SU-DHL-6 (cell line): Measurements from ENCODE around the gene GALR2.

Experiments used
- H2AFZ ChIP-seq: fragments of 200-600 bp; sonication (generic); 2 replicates; pipeline ENCODE4 v1.6.1; 2014; ENCODE audit warnings: low read depth, mild to moderate bottlenecking, moderate library complexity, mixed read lengths, antibody characterized with exemption, low read length; ENCODE audit not compliant: severe bottlenecking
- H3F3A ChIP-seq: fragments of 200-600 bp; shearing (Covaris generic); 2 replicates; pipeline ENCODE4 v1.6.0; 2016; ENCODE audit warnings: antibody characterized with exemption, mild to moderate bottlenecking; ENCODE audit not compliant: insufficient read depth
- H3K27ac ChIP-seq: fragments of 200-600 bp; sonication (generic); 2 replicates; pipeline ENCODE4 v1.5.1; 2016; ENCODE audit warnings: low read depth, mild to moderate bottlenecking, low read length, moderate library complexity, mixed read lengths
- H3K27me3 ChIP-seq: fragments of 200-600 bp; sonication (generic), shearing (Covaris generic); 2 replicates; pipeline ENCODE4 v1.6.0; 2014; ENCODE audit warnings: mild to moderate bottlenecking, low read length
- H3K36me3 ChIP-seq: fragments of 200-600 bp; sonication (generic); 2 replicates; pipeline ENCODE4 v1.6.1; 2014; ENCODE audit warnings: mild to moderate bottlenecking, low read length, mixed read lengths
- H3K4me2 ChIP-seq: fragments of 300-600, 200-600 bp; shearing (Covaris generic), sonication (generic); 2 replicates; pipeline ENCODE4 v1.6.0; 2014; ENCODE audit warnings: low read length, low read depth, mild to moderate bottlenecking; ENCODE audit not compliant: poor library complexity, severe bottlenecking
- H3K4me3 ChIP-seq: fragments of 200-600 bp; sonication (generic); 2 replicates; pipeline ENCODE4 v1.5.1; 2014; ENCODE audit warnings: antibody characterized with exemption, low read length, mild to moderate bottlenecking, mixed read lengths; ENCODE audit not compliant: insufficient read depth, poor library complexity, severe bottlenecking
- H3K79me2 ChIP-seq: fragments of 200-600 bp; sonication (generic); 2 replicates; pipeline ENCODE4 v1.6.1; 2014; ENCODE audit warnings: mild to moderate bottlenecking, low read length, moderate library complexity; ENCODE audit not compliant: insufficient read depth
- H3K9ac ChIP-seq: fragments of 200-600 bp; sonication (generic); 2 replicates; pipeline ENCODE4 v1.7.0; 2014; ENCODE audit warnings: mild to moderate bottlenecking, low read length
- H3K9me2 ChIP-seq: fragments of 200-600 bp; sonication (generic); replicated peaks from 2 replicates; pipeline ENCODE4 v1.6.1; 2014; ENCODE audit warnings: low read length; ENCODE audit not compliant: insufficient read depth
- H3K9me3 ChIP-seq: fragments of 200-600 bp; sonication (generic); 2 replicates; pipeline ENCODE4 v1.6.1; 2014; ENCODE audit warnings: low read length, mixed read lengths; ENCODE audit not compliant: insufficient read depth
- H4K20me1 ChIP-seq: fragments of 200-600 bp; sonication (generic); 2 replicates; pipeline ENCODE4 v1.6.1; 2014; ENCODE audit warnings: low read depth, mild to moderate bottlenecking, antibody characterized with exemption, low read length, moderate library complexity, mixed read lengths
- CTCF ChIP-seq: fragments of 200-600 bp; sonication (generic); IDR thresholded peaks from one replicate; pipeline ENCODE4 v1.5.1; 2017; ENCODE audit warnings: antibody characterized with exemption, mild to moderate bottlenecking, low read length, moderate library complexity; ENCODE audit not compliant: insufficient read depth, poor library complexity, severe bottlenecking
- EZH2phosphoT487 ChIP-seq: fragments of 200-600 bp; sonication (generic), shearing (Covaris generic); conservative IDR thresholded peaks from 2 replicates; pipeline ENCODE4 v1.6.1; 2018; ENCODE audit warnings: mild to moderate bottlenecking, antibody characterized with exemption, low read length, moderate library complexity, mixed read lengths

GALR2 gene

DNA sequence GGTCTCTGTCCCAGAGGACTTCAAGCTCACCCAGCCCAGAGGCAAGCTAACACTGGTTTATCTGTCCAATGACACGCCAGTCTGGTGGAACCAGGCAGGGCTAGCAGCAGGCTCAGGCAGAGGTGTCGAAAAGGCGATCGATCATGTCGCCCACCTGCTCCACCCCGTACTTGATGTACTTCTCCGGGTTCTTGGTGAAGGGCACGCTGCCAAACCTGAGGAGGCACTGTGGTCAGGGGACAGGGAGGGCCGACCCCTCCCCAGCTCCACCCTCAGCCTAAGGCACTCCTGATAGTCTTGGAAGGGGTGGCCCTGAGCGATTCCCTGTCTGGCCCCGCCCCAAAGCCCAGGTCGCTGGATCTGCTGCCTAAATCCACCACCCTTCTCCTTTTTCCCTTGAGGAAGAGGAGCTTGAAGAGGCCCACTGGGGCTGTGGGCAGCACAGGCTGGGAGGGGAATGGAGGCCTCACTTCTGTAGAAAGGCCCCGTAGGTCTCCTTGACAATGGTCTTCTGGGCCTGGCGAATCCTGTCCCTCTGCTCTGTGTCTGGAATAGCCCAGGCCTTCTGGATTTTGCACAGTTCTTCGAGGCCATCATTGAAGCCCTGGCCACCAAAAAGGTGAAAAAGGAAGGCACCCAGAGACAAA is 9.1 kb downstream of the GALR2 start:
- Histone ChIP-seq H4K20me1 (no peaks in the 10 kb centered on the region), H3K4me3 (no peak overlapping the region), H3K79me2 (no peaks in the 10 kb centered on the region), H3K9me2 (no peaks in the 10 kb centered on the region), H3K27me3 (no peaks in the 10 kb centered on the region), H2AFZ (no peak overlapping the region), H3K27ac (no peak overlapping the region), H3K9ac (no peak overlapping the region), H3K9me3 (no peaks in the 10 kb centered on the region), H3K4me2 (no peak overlapping the region), H3K36me3 (no peaks in the 10 kb centered on the region), H3F3A (no peaks in the 10 kb centered on the region)
- TF ChIP-seq EZH2phosphoT487: no peak
- TF ChIP-seq CTCF: no peak

DNA sequence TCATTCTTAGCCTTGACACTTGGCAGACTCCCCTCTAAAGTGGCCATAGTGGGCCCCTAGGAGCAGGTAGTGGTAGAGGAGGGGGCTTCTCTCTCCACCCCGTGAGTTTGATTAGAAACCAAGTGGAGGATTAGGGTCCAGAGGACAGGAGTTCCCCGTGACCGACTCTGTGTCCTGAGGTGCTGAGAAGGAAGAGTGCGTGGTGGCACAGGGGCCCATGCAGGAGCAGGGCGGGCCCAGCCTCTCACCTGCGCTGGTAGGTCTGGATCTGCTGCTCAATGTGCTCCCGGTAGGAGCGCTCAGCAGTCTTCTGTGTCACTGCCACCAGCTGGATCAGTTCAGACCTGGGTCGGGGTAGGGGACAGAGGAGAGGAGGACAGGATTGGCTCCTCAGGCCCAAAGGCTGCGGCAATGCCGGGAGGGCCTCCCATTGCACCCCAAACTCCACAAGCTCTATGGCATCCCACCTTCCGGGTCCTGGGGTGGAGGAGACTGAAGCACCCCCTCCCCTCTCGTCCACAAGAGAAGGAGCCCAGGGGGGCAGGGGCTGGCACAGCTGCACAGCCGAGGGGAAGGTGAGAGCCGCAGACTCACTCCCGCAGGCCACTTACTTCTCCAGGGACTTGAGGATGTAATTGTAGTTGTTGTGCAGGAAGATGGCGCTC is 10.6 kb downstream of the GALR2 start:
- no peaks in the 10 kb centered on the region for H3K9me2 ChIP-seq
- H3K4me3 ChIP-seq: no peak overlapping the region
- no peak overlapping the region for H3K9ac ChIP-seq
- H3K9me3 ChIP-seq: no peaks in the 10 kb centered on the region
- H3K79me2 ChIP-seq: no peaks in the 10 kb centered on the region
- H3K27me3 ChIP-seq: no peaks in the 10 kb centered on the region
- H3K36me3 ChIP-seq: no peaks in the 10 kb centered on the region
- no peak overlapping the region for H3K4me2 ChIP-seq
- TF ChIP-seq CTCF (no peak), EZH2phosphoT487 (no peak)
- no peak overlapping the region for H3K27ac ChIP-seq
- no peak overlapping the region for H2AFZ ChIP-seq
- H3F3A ChIP-seq: no peaks in the 10 kb centered on the region
- no peaks in the 10 kb centered on the region for H4K20me1 ChIP-seq

- Histone ChIP-seq H3K36me3 (no peaks in the 10 kb centered on the region), H3F3A (no peaks in the 10 kb centered on the region), H3K9me2 (no peaks in the 10 kb centered on the region), H3K4me2 (no peak overlapping the region), H3K4me3 (no peak overlapping the region), H3K27me3 (no peaks in the 10 kb centered on the region), H3K9ac (no peak overlapping the region), H4K20me1 (no peaks in the 10 kb centered on the region), H3K79me2 (no peaks in the 10 kb centered on the region), H2AFZ (no peak overlapping the region), H3K27ac (no peak overlapping the region), H3K9me3 (no peaks in the 10 kb centered on the region)
- TF ChIP-seq CTCF (no peak), EZH2phosphoT487 (no peak)
Measured at GRCh38 chr17:76085731-76086366, 11.3 kb downstream of the GALR2 start.
